OCI-LY1 (cell line): Measurements from ENCODE around the gene KPNB1.

Source experiments
- H2AFZ ChIP-seq: fragments of 200-600 bp; sonication (generic), shearing (Covaris generic); 2 replicates; pipeline ENCODE4 v1.6.0; 2014; ENCODE audit warnings: antibody characterized with exemption, mild to moderate bottlenecking, low read length
- H3F3A ChIP-seq: fragments of 200-600 bp; sonication (generic), shearing (Covaris generic); 2 replicates; pipeline ENCODE4 v1.6.0; 2014; ENCODE audit warnings: mild to moderate bottlenecking, antibody characterized with exemption, low read length, moderate library complexity; ENCODE audit not compliant: insufficient read depth
- H3K27ac ChIP-seq: fragments of 200-600 bp; sonication (generic); 2 replicates; pipeline ENCODE4 v1.5.1; 2014; ENCODE audit warnings: low read length, mixed run types, mild to moderate bottlenecking, low read depth; ENCODE audit not compliant: poor library complexity, severe bottlenecking
- H3K27me3 ChIP-seq: fragments of 200-600 bp; sonication (generic); 2 replicates; pipeline ENCODE4 v1.6.0; 2014; ENCODE audit warnings: antibody characterized with exemption, mild to moderate bottlenecking, low read length, moderate library complexity; ENCODE audit not compliant: insufficient read depth
- H3K36me3 ChIP-seq: fragments of 200-600 bp; sonication (generic); 2 replicates; pipeline ENCODE4 v1.6.1; 2014; ENCODE audit warnings: mild to moderate bottlenecking, antibody characterized with exemption, low read length, moderate library complexity, mixed read lengths; ENCODE audit not compliant: insufficient read depth
- H3K4me1 ChIP-seq: fragments of 200-600 bp; sonication (generic); 2 replicates; pipeline ENCODE4 v1.5.1; 2014; ENCODE audit warnings: mild to moderate bottlenecking, low read length, moderate library complexity; ENCODE audit not compliant: insufficient read depth, severe bottlenecking
- H3K4me2 ChIP-seq: fragments of 200-600 bp; sonication (generic), shearing (Covaris generic); 2 replicates; pipeline ENCODE4 v1.6.1; 2014; ENCODE audit warnings: low read length
- H3K4me3 ChIP-seq: fragments of 200-600 bp; sonication (generic); 2 replicates; pipeline ENCODE4 v1.5.1; 2014; ENCODE audit warnings: low read length, low read depth, mild to moderate bottlenecking, mixed read lengths; ENCODE audit not compliant: poor library complexity, severe bottlenecking
- H3K79me2 ChIP-seq: fragments of 200-600 bp; shearing (Covaris generic); 2 replicates; pipeline ENCODE4 v1.6.1; 2016; ENCODE audit warnings: mixed run types, low read length, mixed read lengths; ENCODE audit not compliant: insufficient read depth
- H3K9ac ChIP-seq: fragments of 200-600 bp; sonication (generic), shearing (Covaris generic); 2 replicates; pipeline ENCODE4 v1.6.1; 2014; ENCODE audit warnings: mild to moderate bottlenecking, low read length, mixed read lengths
- H3K9me2 ChIP-seq: fragments of 200-600 bp; sonication (generic), shearing (Covaris generic); 2 replicates; pipeline ENCODE4 v1.6.1; 2014; ENCODE audit warnings: low read depth, mild to moderate bottlenecking, low read length, mixed read lengths
- H3K9me3 ChIP-seq: fragments of 200-600 bp; shearing (Covaris generic); 2 replicates; pipeline ENCODE4 v1.6.1; 2014; ENCODE audit warnings: low read length, mixed read lengths
- H4K20me1 ChIP-seq: fragments of 200-600 bp; sonication (generic), shearing (Covaris generic); 2 replicates; pipeline ENCODE4 v1.6.0; 2016; ENCODE audit warnings: mild to moderate bottlenecking, low read length; ENCODE audit not compliant: insufficient read depth
- CTCF ChIP-seq: fragments of 200-600 bp; sonication (generic), shearing (Covaris generic); IDR thresholded peaks from 2 replicates; pipeline ENCODE4 v1.5.1; 2017; ENCODE audit warnings: mild to moderate bottlenecking, antibody characterized with exemption, low read length, moderate library complexity, mixed read lengths
- EZH2 ChIP-seq: fragments of 200-600 bp; sonication (generic), shearing (Covaris generic); IDR thresholded peaks from 2 replicates; pipeline ENCODE4 v1.8.0; 2017; ENCODE audit warnings: borderline replicate concordance, mixed run types, mild to moderate bottlenecking, antibody characterized with exemption, low read length, moderate library complexity, mixed read lengths

Gene KPNB1

GRCh38 chr17:47635734-47636133, 14.0 kb upstream of the KPNB1 start:
- Histone ChIP-seq H3K27ac (no peak overlapping the region), H3K4me3 (no peak overlapping the region), H3K9me2 (no peaks in the 10 kb centered on the region), H3K9me3 (no peaks in the 10 kb centered on the region), H3K4me2 (no peak overlapping the region), H4K20me1 (no peaks in the 10 kb centered on the region), H3K9ac (no peak overlapping the region), H3K79me2 (no peaks in the 10 kb centered on the region), H3K36me3 (0 out of 2 replicates have a peak, but pooled peaks cover 3% of the 10 kb centered on the region), H3K27me3 (no peaks in the 10 kb centered on the region), H3F3A (no peaks in the 10 kb centered on the region), H3K4me1 (no peaks in the 10 kb centered on the region), H2AFZ (no peak overlapping the region)
- no peak for TF ChIP-seq CTCF
- no peak for TF ChIP-seq EZH2

GRCh38 chr17:47636273-47637030, 13.3 kb upstream of the KPNB1 start:
- H3F3A ChIP-seq: no peaks in the 10 kb centered on the region
- no peaks in the 10 kb centered on the region for H4K20me1 ChIP-seq
- H3K27me3 ChIP-seq: no peaks in the 10 kb centered on the region
- H3K9me2 ChIP-seq: no peaks in the 10 kb centered on the region
- TF ChIP-seq EZH2: no peak
- no peak for TF ChIP-seq CTCF
- H3K9me3 ChIP-seq: no peaks in the 10 kb centered on the region
- no peak overlapping the region for H3K4me2 ChIP-seq
- H3K27ac ChIP-seq: no peak overlapping the region
- H3K36me3 ChIP-seq: 0 out of 2 replicates have a peak, but pooled peaks cover 3% of the 10 kb centered on the region
- H2AFZ ChIP-seq: no peak overlapping the region
- H3K79me2 ChIP-seq: no peaks in the 10 kb centered on the region
- no peak overlapping the region for H3K4me3 ChIP-seq
- H3K9ac ChIP-seq: no peak overlapping the region
- H3K4me1 ChIP-seq: peaks cover 5% of the 10 kb centered on the region

GRCh38 chr17:47638903-47639302, 10.8 kb upstream of the KPNB1 start:
- peaks cover 7% of the 10 kb centered on the region for H3K4me1 ChIP-seq
- H3K4me2 ChIP-seq: no peak overlapping the region
- H3K27me3 ChIP-seq: no peaks in the 10 kb centered on the region
- no peaks in the 10 kb centered on the region for H4K20me1 ChIP-seq
- no peaks in the 10 kb centered on the region for H3K9me2 ChIP-seq
- no peak overlapping the region for H3K4me3 ChIP-seq
- H3F3A ChIP-seq: no peaks in the 10 kb centered on the region
- H3K9ac ChIP-seq: no peak overlapping the region
- no peak overlapping the region for H2AFZ ChIP-seq
- H3K9me3 ChIP-seq: no peaks in the 10 kb centered on the region
- H3K79me2 ChIP-seq: no peaks in the 10 kb centered on the region
- H3K36me3 ChIP-seq: 0 out of 2 replicates have a peak, but pooled peaks cover 3% of the 10 kb centered on the region
- H3K27ac ChIP-seq: no peak overlapping the region
- no peak for TF ChIP-seq CTCF
- TF ChIP-seq EZH2: no peak
